PC-9 (cell line): ENCODE data around the gene RNH1.

Source experiments
- EZH2 ChIP-seq: fragments of 200-600 bp; sonication (generic); IDR thresholded peaks from 2 replicates; pipeline ENCODE4 v1.8.0; 2017; ENCODE audit warnings: antibody characterized with exemption, low read depth
- TF ChIP-seq, protein P1 (sequence below): fragments of 200-600 bp; sonication (generic); conservative IDR thresholded peaks from 2 replicates; pipeline ENCODE4 v1.6.1; 2017; ENCODE audit warnings: mixed run types, antibody characterized with exemption, mild to moderate bottlenecking, moderate library complexity

- no peak for TF ChIP-seq EZH2
- TF ChIP-seq, protein P1, sequence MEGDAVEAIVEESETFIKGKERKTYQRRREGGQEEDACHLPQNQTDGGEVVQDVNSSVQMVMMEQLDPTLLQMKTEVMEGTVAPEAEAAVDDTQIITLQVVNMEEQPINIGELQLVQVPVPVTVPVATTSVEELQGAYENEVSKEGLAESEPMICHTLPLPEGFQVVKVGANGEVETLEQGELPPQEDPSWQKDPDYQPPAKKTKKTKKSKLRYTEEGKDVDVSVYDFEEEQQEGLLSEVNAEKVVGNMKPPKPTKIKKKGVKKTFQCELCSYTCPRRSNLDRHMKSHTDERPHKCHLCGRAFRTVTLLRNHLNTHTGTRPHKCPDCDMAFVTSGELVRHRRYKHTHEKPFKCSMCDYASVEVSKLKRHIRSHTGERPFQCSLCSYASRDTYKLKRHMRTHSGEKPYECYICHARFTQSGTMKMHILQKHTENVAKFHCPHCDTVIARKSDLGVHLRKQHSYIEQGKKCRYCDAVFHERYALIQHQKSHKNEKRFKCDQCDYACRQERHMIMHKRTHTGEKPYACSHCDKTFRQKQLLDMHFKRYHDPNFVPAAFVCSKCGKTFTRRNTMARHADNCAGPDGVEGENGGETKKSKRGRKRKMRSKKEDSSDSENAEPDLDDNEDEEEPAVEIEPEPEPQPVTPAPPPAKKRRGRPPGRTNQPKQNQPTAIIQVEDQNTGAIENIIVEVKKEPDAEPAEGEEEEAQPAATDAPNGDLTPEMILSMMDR: no peak
Observed at GRCh38 chr11:488062-488461, 19.0 kb downstream of the RNH1 start.
